CD4-positive, alpha-beta T cell treated with Interleukin-6 at 100 ng/mL for 8 hours (primary cell): ENCODE results near the gene CIB2.

Experiments
- DNase-seq: peaks from one replicate; pipeline ENCODE4 v3.0.0-alpha.2; 2020; ENCODE audit warnings: mixed read lengths, low spot score

The CIB2 gene

DNA sequence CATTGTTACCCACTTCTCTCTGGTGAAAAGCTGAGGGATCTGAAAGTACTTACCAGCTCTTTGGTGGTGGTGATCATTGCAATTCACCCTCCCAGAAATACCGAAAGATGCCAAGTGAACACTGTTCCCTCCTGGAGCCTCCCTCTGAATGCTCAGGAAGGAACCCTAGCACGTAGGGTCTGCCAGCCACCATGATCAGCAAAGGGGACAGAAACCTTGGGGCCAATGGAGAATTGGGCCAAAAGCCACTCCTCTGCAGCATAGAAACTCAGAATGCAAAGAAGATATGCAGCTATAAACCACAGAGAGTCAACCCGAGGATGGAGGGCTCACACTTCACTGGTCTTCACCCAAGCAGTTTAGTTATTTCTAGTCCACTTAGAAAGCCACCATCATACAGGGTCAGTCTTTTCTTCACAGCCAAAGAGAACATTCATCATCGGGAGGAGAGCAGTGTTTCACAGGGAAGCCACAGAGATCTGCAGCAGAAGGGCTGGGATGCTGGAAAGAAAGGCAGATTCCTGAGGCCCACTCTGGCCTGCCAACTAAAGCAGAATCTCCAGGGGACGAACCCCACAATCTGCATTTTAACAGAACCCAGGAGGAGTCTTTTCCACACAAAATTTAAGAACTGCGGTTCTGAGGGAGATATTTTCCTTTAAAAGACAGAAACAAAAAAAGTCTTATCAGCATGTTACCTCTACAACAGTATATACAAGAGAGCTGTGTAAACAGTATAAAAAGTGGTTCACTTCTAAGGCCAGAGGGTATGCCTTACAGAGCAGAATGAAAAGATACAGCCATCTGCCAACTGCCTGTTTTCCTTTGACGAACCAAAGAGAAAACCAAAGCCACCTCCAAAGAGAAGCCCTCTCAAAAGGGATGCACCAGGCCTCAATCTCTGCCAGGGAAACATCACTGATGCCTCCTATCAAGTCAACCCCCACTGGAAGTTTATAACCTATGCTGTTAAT is 65.0 kb downstream of the CIB2 start:
- DNase-seq, result no peak

DNA sequence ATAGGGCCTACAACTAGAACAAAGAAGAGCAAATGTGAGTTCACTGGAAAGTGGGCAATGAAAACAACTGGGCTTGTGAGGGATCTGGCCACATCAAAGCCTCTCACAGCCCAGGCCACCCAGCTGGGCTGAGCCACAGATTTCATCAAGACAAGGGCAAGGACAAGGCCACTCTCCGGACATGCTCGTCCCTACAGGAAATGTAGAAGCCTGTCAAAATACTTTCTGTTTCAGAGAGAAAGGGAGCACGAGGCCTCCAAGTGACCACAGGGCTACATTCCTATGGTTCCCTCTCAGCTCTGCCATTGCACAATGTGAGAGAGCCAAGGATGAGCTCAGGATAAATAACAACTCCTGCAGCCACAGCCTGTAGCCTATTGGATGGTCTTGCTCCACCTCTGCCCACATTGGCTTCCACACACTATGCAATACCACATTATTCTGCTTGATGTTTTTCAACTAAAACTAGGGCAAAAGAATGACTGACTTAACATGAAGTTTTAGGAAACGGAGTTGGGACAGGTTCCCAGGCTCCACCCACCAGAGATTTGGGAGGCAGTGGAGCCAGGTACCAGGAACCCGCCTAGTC is 65.9 kb downstream of the CIB2 start:
- DNase-seq, result no peak

DNA sequence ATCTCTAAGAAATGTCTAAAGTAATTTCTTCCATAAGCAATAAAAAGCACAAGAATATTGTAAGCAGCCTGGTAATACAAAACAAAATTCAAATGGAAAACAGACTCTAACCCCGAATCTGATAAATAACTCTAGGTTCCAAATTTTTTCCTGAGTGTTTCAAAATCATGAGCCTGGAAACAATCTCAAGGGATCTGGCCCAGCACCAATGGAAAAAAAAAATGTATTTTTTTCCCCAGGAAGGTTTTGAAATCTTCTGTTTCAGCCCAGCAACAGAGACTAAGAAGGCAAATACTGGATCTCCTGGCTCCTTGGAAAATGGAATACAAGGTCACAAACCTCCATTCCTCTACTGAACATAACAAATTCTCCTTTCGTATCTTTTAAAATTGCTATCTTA is 66.7 kb downstream of the CIB2 start:
- no peak for DNase-seq

DNA sequence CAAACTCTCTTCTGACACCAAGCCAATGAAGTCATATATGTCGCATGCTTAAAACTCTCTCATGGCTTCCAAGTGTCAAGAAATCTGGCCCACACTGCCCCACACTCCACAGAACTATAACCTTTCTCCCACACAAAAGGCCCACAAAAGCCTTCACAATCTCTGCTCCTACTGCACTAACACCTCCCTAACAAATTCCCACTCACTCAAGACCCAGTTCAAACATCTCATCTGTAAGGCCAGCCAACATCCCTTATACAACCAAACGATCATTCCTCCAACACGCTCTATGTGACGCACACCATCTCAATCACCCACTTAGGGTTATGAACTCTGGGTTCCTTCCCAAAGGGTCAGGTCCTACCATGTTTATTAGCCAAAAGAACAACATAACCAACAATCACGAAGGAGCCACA is 67.3 kb downstream of the CIB2 start:
- no peak for DNase-seq

DNA sequence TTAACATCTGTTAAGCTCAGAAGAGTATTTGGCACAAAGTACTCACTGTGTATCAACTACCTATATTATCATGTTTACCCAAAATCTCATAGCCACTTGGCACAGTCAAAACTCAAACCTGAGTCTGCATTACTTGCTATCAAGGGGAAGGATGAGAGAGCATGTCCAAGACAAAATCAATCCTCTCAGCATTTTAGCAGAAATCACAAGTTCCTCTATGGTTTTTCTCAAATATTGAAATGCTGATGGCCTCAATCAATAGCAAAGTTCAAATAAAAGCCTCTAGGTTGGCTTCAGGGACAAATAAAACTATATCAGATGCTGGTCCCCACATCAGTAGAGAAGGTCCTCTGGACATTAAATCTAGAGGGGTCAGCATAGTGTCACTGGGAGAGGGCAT is 68.0 kb downstream of the CIB2 start:
- DNase-seq, result no peak

DNA sequence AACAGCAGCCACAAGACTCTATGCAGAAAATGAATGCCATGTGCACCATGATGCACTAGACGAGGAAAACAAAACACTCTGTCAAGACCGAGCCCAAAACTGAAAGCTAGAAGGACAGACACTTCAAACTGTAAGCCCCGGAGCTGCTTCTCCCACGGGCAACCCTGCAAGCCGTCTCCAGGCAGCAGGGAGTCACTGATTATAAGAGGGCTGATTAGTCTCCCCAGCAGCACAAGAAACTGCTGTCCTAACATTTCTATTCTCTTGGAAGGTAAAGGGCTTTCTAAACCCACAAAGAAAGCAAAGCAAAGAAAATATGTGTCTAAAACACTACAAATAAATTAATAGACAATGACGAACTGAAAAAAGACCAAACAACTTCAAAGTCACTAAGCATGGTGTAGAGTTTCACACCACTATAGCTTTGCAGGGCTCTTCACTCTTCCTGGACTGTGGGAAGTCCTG is 69.2 kb downstream of the CIB2 start:
- peak; percentile 46 for DNase-seq

DNA sequence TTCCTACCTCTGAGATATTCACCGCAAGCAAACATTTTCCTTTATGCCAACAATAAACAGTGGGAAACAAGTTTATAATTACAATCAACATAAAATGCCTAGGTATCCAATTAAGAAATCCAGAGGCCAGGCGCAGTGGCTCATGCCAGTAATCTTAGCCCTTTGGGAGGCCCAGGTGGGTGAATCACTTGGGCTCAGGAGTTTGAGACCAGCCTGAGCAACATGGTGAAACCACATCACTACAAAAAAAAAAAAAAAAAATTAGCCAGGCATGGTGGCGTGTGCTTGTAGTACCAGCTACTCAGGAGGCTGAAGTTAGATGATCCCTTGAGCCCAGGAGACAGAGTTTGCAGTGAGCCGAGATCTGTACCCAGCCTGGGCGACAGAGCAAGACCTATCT is 71.0 kb downstream of the CIB2 start:
- DNase-seq, result no peak

DNA sequence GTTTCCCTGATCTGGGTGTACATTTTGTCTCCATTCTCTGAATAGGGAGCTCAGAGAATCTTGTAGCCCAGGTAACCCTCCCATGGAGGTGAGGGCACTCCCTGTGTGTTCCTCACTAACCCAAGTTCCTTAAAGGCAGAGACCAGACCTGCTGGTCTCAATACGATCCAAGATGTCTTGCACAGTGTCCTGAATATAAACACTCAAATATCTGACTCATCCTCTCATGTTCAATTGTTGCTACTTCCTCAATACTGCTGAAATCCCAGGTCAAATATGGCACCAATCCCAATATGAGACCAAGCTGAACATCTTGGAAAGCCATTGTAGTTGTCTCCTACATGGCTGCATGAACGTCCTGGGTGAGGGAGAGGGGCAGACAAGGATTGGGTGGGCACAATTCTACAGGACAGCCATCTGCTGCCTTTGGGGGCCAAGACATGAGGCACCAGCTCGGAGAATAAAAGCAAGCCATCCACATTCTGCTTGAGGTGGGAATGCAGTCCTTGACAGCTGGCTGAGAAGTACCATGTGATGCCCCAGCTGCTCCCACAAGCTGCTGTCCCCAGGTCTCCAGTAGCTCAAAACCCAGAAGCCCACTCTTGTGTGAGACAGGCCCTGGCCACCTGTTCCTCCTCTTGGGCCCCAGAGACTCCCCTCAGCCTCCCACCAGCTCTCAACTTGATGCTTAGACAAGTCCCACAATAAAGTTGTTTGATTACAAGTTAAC is 72.0 kb downstream of the CIB2 start:
- DNase-seq, result no peak

DNA sequence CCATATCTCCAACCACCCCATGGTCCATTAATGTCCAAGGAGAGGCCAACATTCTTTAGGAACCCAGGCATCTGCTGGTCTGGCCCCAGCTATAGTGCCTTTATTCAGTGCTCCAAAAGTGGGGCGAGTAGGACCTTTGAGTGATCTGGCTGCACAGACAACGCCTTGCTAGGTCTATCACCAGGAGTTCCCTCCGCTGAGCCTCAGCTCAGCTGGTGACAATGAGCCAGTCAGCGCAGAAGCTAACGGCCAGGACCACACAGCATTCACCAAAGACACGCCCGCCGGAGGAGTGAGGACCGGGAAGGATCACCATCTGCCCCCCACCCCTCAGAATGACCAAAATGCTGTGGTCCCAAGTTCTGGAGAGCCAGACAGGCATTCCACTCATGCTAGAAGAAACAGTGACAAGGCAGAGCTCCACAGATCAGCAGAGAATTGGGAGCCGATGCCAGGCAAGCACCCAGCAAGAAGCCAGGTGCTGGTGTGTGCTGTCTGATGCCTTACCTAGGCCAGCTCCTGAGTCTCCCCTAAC is 72.8 kb downstream of the CIB2 start:
- DNase-seq, result no peak

DNA sequence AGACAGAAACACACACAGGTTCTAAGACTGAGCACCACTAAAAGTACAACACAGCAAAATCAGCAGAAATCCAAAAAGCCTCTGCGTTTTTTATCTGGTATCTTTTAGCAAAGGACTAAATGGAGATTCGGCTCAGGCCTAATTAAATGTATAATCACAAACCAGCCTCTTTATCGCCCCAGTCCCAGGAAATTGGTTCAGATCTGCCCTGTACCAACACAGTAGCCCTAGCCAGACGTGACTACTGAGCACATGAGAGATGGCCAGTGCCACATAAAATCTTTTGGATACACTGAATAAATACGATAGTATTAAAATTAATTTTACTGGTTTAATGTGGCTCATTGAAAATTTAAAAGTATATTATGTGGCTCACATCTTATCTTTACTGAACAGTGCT is 73.4 kb downstream of the CIB2 start:
- DNase-seq, result no peak

DNA sequence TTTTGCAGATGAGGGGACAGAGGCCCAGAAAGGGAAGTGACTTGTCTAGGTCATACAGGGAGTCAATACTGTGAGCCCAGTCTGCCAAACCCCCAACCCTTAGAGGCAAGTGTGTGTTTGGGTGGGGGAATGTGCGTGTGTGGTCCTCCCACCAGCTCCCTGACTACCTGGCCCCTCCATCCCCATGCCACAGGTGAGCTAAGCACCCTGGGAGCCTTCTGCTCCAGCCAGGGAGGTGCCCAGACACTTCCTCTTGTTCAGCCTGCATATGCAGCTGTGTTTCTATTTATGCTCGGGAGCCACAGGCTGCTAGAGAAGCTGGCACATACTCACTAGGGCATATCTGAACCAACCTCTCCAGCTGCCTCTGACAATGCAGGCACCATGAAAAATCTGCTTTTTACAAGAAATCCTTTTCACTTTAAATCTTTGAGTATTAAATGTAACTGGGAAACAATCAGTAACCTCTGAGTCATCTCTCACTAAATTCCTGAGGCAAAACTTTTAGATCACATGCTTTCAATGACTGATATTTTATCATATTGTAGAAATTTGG is 74.5 kb downstream of the CIB2 start:
- DNase-seq, result no peak

DNA sequence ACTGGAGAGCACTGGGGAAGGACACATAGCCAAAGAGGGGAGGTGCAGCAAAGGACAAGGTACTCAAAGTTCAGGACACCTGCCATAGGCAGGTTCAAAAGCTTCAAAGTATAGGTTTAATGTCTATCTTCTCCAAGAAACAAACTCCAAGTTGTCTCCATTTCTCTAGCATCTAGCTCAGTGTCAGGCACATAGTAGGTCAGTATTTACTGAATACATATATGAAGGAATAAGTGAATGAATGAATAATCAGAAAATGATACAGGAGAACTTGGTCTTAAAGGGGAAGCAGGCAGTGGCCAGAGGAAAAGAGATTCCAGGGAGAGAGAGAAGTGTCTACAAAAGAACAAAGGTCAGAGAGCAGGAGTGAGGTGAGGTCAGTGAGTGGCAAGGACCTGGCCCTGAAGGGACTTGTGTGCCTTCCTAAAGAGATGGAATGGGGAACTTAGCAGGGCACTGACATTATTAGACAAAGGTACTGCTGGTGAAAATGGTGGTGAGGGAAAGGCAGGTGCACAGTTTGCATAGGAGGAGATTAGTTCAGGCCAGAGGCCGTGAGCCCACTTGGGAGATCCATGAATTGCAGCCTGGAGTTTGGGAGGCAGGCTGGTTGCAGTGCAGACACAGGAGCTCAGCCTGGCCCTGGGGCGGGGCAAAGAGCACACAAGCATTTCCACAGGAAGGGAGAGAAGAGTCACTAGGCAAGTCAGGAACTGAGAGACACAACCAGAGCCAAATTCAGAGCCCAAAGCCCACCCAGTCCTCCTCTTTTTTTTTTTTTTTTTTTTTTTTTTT is 75.1 kb downstream of the CIB2 start:
- DNase-seq, result no peak

DNA sequence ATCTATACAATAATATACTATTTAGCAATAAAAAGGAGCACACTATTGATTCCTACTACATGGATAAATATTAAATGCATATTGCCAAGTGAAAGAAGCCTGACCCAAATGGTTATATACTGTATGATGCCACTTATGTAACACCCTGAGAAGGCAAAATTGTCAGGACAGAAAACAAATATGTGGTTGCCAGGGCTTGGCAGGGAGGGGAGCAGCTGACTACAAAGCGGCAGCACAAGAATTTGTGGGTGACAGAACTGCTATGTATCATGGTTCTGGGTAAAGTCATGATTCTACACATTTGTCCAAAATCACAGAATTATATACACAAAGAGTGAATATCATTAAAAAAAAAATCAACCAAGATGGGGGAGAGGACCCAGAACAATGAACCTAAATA is 76.3 kb downstream of the CIB2 start:
- peak; percentile 50 for DNase-seq
